H1 (cell line): Measurements from ENCODE around the gene MT1G. TPM values are rescaled to one million over a fixed set of nuclear protein-coding genes. Genes with fewer than 3 reads are reported as not detected.

Experiments
- CTCF ChIA-PET: fragments of 300-600 bp; sonication (Branson Sonifier 250); formaldehyde crosslinking; loops from one replicate; lab custom pipeline; 2021; ENCODE audit not compliant: partially characterized antibody; lab: Charles Lee
- POLR2A ChIA-PET: fragments of 300-600 bp; sonication (Branson Sonifier 250); formaldehyde crosslinking; loops from one replicate; lab custom pipeline; 2021; ENCODE audit warnings: inconsistent platforms; ENCODE audit not compliant: partially characterized antibody; lab: Charles Lee
- DNase-seq, 2 experiments: peaks; one replicate each; pipeline versions ENCODE4 v3.0.0 to v3.0.0-alpha.2; 2010 to 2022; ENCODE audit warnings: low spot score in 2 of 2, low read depth in 1 of 2, mixed read lengths in 1 of 2
- FAIRE-seq: peaks from 2 replicates; lab custom pipeline; 2011; peaks lifted over from hg19 to GRCh38; lab: Jason Lieb, UNC
- H2AFZ ChIP-seq: 2 replicates; pipeline ENCODE4 v1.8.1; 2012; ENCODE audit warnings: low read length, inconsistent platforms
- H2AK5ac ChIP-seq: 2 replicates; pipeline ENCODE4 v1.6.1; 2013; ENCODE audit warnings: low read depth, low read length
- H2BK120ac ChIP-seq: replicated peaks from 2 replicates; pipeline ENCODE3; 2013; ENCODE audit warnings: low read depth, low read length, inconsistent platforms
- H2BK12ac ChIP-seq: 2 replicates; pipeline ENCODE4 v1.6.1; 2013; ENCODE audit warnings: low read depth, low read length
- H2BK15ac ChIP-seq: 2 replicates; pipeline ENCODE4 v1.6.1; 2013; ENCODE audit warnings: low read length
- H2BK20ac ChIP-seq: 2 replicates; pipeline ENCODE4 v1.6.1; 2013; ENCODE audit warnings: low read length
- H2BK5ac ChIP-seq: 2 replicates; pipeline ENCODE4 v1.6.1; 2013; ENCODE audit warnings: low read depth, low read length
- H3K14ac ChIP-seq: 2 replicates; pipeline ENCODE4 v1.6.1; 2013; ENCODE audit warnings: inconsistent platforms; ENCODE audit not compliant: insufficient read length
- H3K18ac ChIP-seq: 2 replicates; pipeline ENCODE4 v1.6.1; 2013; ENCODE audit warnings: low read length; ENCODE audit errors: extremely low read depth
- H3K23ac ChIP-seq: 2 replicates; pipeline ENCODE4 v1.6.1; 2013; ENCODE audit warnings: inconsistent platforms; ENCODE audit not compliant: insufficient read length
- H3K23me2 ChIP-seq: 2 replicates; pipeline ENCODE4 v1.6.1; 2013; ENCODE audit warnings: low read depth, low read length
- H3K27ac ChIP-seq: 2 replicates; pipeline ENCODE4 v1.6.1; 2011; ENCODE audit warnings: low read depth, low read length, inconsistent platforms
- H3K27me3 ChIP-seq, 4 experiments: replicated peaks in 1 of 4; 1 replicate in 1 of 4; 2 replicates in 3 of 4; pipeline versions ENCODE4 v1.6.1 to v1.8.1; 2011 to 2013; ENCODE audit warnings: low read length in 3 of 4, mild to moderate bottlenecking in 3 of 4, inconsistent platforms in 2 of 4, mixed read lengths in 2 of 4, moderate library complexity in 1 of 4; ENCODE audit not compliant: control insufficient read depth in 3 of 4, insufficient read depth in 3 of 4; ENCODE audit errors: extremely low read depth in 1 of 4
- H3K36me3 ChIP-seq, 4 experiments: 2 replicates each; pipeline versions ENCODE4 v1.6.1 to v1.8.1; 2011 to 2013; ENCODE audit warnings: mild to moderate bottlenecking in 4 of 4, low read length in 3 of 4, moderate library complexity in 2 of 4, control low read depth in 1 of 4, inconsistent platforms in 1 of 4; ENCODE audit not compliant: insufficient read depth in 4 of 4, control insufficient read depth in 2 of 4
- H3K4ac ChIP-seq: replicated peaks from 2 replicates; pipeline ENCODE3; 2013; ENCODE audit warnings: low read length, low read depth, mixed read lengths, inconsistent platforms; ENCODE audit not compliant: insufficient read length
- H3K4me1 ChIP-seq, 4 experiments: replicated peaks in 1 of 4; 1 replicate in 1 of 4; 2 replicates in 3 of 4; pipeline versions ENCODE4 v1.6.1 to v1.8.1; 2011 to 2013; ENCODE audit warnings: low read length in 3 of 4, inconsistent platforms in 2 of 4, mixed read lengths in 1 of 4; ENCODE audit not compliant: insufficient read depth in 4 of 4, control insufficient read depth in 3 of 4
- H3K4me2 ChIP-seq, 2 experiments: 2 replicates each; pipeline versions ENCODE4 v1.6.1 to v1.8.1; 2011 to 2013; ENCODE audit warnings: low read depth in 2 of 2, low read length in 2 of 2, control low read depth in 1 of 2, inconsistent platforms in 1 of 2, mild to moderate bottlenecking in 1 of 2; ENCODE audit not compliant: insufficient read depth in 1 of 2
- H3K4me3 ChIP-seq, 4 experiments: fragments of 200-600, 300-600 bp in 1 of 4; sonication (generic), shearing (Covaris generic), sonication (Bioruptor Twin) in 1 of 4; 2 replicates each; pipeline versions ENCODE4 v1.5.1 to v1.8.1; 2011 to 2016; ENCODE audit warnings: low read length in 4 of 4, low read depth in 3 of 4, control low read depth in 2 of 4, inconsistent platforms in 2 of 4, mild to moderate bottlenecking in 2 of 4, mixed read lengths in 1 of 4, moderate library complexity in 1 of 4; ENCODE audit not compliant: insufficient read depth in 2 of 4; ENCODE audit errors: extremely low read depth in 1 of 4
- H3K56ac ChIP-seq: replicated peaks from 2 replicates; pipeline ENCODE3; 2013; ENCODE audit warnings: low read depth, mild to moderate bottlenecking, mixed read lengths, low read length, inconsistent platforms; ENCODE audit not compliant: insufficient read length
- H3K79me1 ChIP-seq: 2 replicates; pipeline ENCODE4 v1.6.1; 2013; ENCODE audit warnings: low read depth, low read length, control low read depth
- H3K79me2 ChIP-seq, 2 experiments: 2 replicates each; pipeline versions ENCODE4 v1.6.1 to v1.8.1; 2012 to 2013; ENCODE audit warnings: low read length in 2 of 2, mild to moderate bottlenecking in 2 of 2, inconsistent platforms in 1 of 2; ENCODE audit not compliant: insufficient read depth in 2 of 2, control insufficient read depth in 1 of 2
- H3K9ac ChIP-seq, 4 experiments: replicated peaks in 1 of 4; 1 replicate in 1 of 4; 2 replicates in 3 of 4; pipeline versions ENCODE4 v1.6.1 to v1.8.1; 2011 to 2013; ENCODE audit warnings: low read depth in 3 of 4, low read length in 3 of 4, control low read depth in 2 of 4, mild to moderate bottlenecking in 2 of 4, moderate library complexity in 2 of 4, inconsistent platforms in 1 of 4; ENCODE audit errors: extremely low read depth in 1 of 4
- H3K9me3 ChIP-seq, 2 experiments: 2 replicates each; pipeline versions ENCODE4 v1.6.1 to v1.8.1; 2012 to 2013; ENCODE audit warnings: mild to moderate bottlenecking in 2 of 2, moderate library complexity in 2 of 2, control low read depth in 1 of 2, inconsistent platforms in 1 of 2, low read depth in 1 of 2, low read length in 1 of 2, mixed read lengths in 1 of 2; ENCODE audit not compliant: insufficient read depth in 2 of 2
- H4K20me1 ChIP-seq, 2 experiments: replicated peaks in 1 of 2; 2 replicates each; pipeline versions ENCODE3 to v1.8.1; 2011 to 2013; ENCODE audit warnings: inconsistent platforms in 2 of 2, low read length in 2 of 2, mild to moderate bottlenecking in 1 of 2; ENCODE audit not compliant: insufficient read depth in 2 of 2, control insufficient read depth in 1 of 2
- H4K5ac ChIP-seq: 2 replicates; pipeline ENCODE4 v1.6.1; 2013; ENCODE audit warnings: low read length, low read depth, mixed read lengths, inconsistent platforms; ENCODE audit not compliant: insufficient read length
- H4K8ac ChIP-seq: 2 replicates; pipeline ENCODE4 v1.8.0; 2013; ENCODE audit warnings: mild to moderate bottlenecking, moderate library complexity, low read length, inconsistent platforms; ENCODE audit not compliant: insufficient read depth; ENCODE audit errors: extremely low read depth
- H4K91ac ChIP-seq: replicated peaks from 2 replicates; pipeline ENCODE3; 2013; ENCODE audit warnings: low read length, mixed read lengths, inconsistent platforms; ENCODE audit not compliant: insufficient read length
- BRCA1 ChIP-seq: IDR thresholded peaks from 2 replicates; pipeline ENCODE4 v1.6.1; 2012; ENCODE audit warnings: low read depth, low read length, improper control_type of control experiment
- CBX8 ChIP-seq: fragments of 300-800, 300-1000 bp; sonication (generic); IDR thresholded peaks from 2 replicates; pipeline ENCODE4 v1.7.1; 2016; ENCODE audit warnings: low read depth, low read length, borderline replicate concordance
- GABPA ChIP-seq: IDR thresholded peaks from 2 replicates; pipeline ENCODE4 v1.6.1; 2011; ENCODE audit warnings: mild to moderate bottlenecking, low read length, moderate library complexity, borderline replicate concordance; ENCODE audit not compliant: insufficient read depth
- MAFK ChIP-seq: IDR thresholded peaks from 2 replicates; pipeline ENCODE4 v1.6.1; 2012; ENCODE audit warnings: low read depth, mild to moderate bottlenecking, improper control_type of control experiment, low read length
- POLR2AphosphoS5 ChIP-seq: IDR thresholded peaks from 2 replicates; pipeline ENCODE4 v1.6.1; 2011; ENCODE audit warnings: low read depth, low read length
- RAD21 ChIP-seq, 2 experiments: IDR thresholded peaks in 1 of 2; conservative IDR thresholded peaks in 1 of 2; 2 replicates each; pipeline ENCODE4 v1.6.1; 2011; ENCODE audit warnings: low read depth in 2 of 2, low read length in 2 of 2, improper control_type of control experiment in 1 of 2, inconsistent platforms in 1 of 2, mild to moderate bottlenecking in 1 of 2, moderate library complexity in 1 of 2
- SIN3A ChIP-seq, 2 experiments: IDR thresholded peaks in 1 of 2; conservative IDR thresholded peaks in 1 of 2; 2 replicates each; pipeline ENCODE4 v1.6.1; 2011 to 2012; ENCODE audit warnings: low read length in 2 of 2, improper control_type of control experiment in 1 of 2, low read depth in 1 of 2, mild to moderate bottlenecking in 1 of 2
- SIRT6 ChIP-seq: IDR thresholded peaks from one replicate; pipeline ENCODE4 v1.7.1; 2012; ENCODE audit warnings: low read length, inconsistent platforms
- SIX5 ChIP-seq: IDR thresholded peaks from 2 replicates; pipeline ENCODE4 v1.6.1; 2011; ENCODE audit warnings: mild to moderate bottlenecking, low read depth, low read length
- WGBS, 2 experiments: shearing (Covaris generic) in 1 of 2; methylation state at CpG; one replicate each; pipeline versions ENCODE4 v1.1.6 to v1.1.7; 2013 to 2015; ENCODE audit warnings: low lambda C conversion rate in 2 of 2, mixed read lengths in 2 of 2, inconsistent platforms in 1 of 2, low coverage in 1 of 2, missing lambda C conversion rate in 1 of 2; ENCODE audit not compliant: insufficient replicate concordance in 2 of 2, insufficient coverage in 1 of 2, insufficient read length in 1 of 2; ENCODE audit errors: extremely low coverage in 1 of 2, missing lambda C conversion rate in 1 of 2; 5-methylcytosine and 5-hydroxymethylcytosine counted together
- polyA plus RNA-seq, 7 experiments: library from polyadenylated mRNA; depleted of rRNA in 3 of 7; stranded (reverse) in 5 of 7; unstranded in 2 of 7; fragments of >200 nt in 5 of 7; fragments of 200-250 nt in 2 of 7; gene quantifications; 1 replicate in 5 of 7; 2 replicates in 1 of 7; 4 replicates in 1 of 7; pipeline versions ENCODE4 v1.2.1 to v1.2.3, GENCODE V29; 2011 to 2013; ENCODE audit warnings: missing spikeins in 2 of 7, mixed read lengths in 2 of 7
- total RNA-seq: library from RNA; stranded (reverse); fragmentation: NEBNext Ultra II Directional; extraction: Animal tissue kit (Norgen Biotek cat#: 25700); gene quantifications from 2 replicates; pipeline ENCODE4 v1.2.1, GENCODE V29; 2021

The MT1G gene
- total and polyA plus RNA-seq, 2 of the 8 experiments (the other 6 are each of a cell fraction or from before 2014, with no cell fraction given), result 17.7 to 515 TPM

DNA sequence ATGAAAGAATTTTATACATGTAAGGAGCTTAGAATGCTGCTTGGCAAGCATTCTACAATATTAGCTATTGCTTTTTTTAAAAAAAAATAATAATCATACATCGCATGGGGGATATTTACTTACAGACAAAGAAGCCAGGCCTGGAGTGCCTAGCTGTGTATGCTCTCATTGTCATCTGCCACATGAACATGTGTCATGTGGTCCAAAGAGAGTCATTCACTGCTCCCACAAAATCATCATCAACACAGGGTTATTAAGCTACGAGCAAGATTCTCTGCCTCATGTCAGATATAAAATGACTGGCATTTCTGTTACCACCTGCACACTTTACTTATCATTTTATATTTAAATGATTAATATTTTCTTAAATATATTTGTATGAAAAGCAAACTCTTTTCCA, 44.2 kb downstream of the MT1G start:
- Histone ChIP-seq H3K27ac (no peak overlapping the region), H4K91ac (no peak overlapping the region), H2AFZ (no peak overlapping the region), H2BK15ac (no peak overlapping the region), H3K79me1 (no peaks in the 10 kb centered on the region), H2BK5ac (no peak overlapping the region), H3K27me3 (peaks cover 51 to 85% (median 81%) of the 10 kb centered on the region in 4 experiments), H3K79me2 (no peaks in the 10 kb centered on the region), H3K4ac (no peak overlapping the region), H2AK5ac (no peak overlapping the region), H3K4me1 (peaks cover 0 to 17% (median 14%) of the 10 kb centered on the region in 4 experiments; a peak in 6 of 7 replicates), H4K20me1 (peaks cover 0 to 8% of the 10 kb centered on the region in 2 experiments), H3K36me3 (no peaks in the 10 kb centered on the region), H3K9me3 (no peaks in the 10 kb centered on the region), H3K56ac (no peak overlapping the region), H3K9ac (no peak overlapping the region), H3K18ac (no peak overlapping the region), H2BK12ac (no peak overlapping the region), H3K4me3 (no peak overlapping the region), H4K5ac (no peak overlapping the region), H3K23ac (no peak overlapping the region), H4K8ac (no peak overlapping the region), H3K4me2 (no peak overlapping the region), H3K23me2 (peaks cover 5% of the 10 kb centered on the region; the same call in 1 of the 2 replicates), H2BK20ac (no peak overlapping the region), H2BK120ac (no peak overlapping the region), H3K14ac (no peak overlapping the region)
- CTCF ChIA-PET, result interaction anchor here (0.8 to 2.8 kb wide), 5 partner anchors 11 to 96 kb away, joined by 3 to 9 read pairs (median 3); no protein-coding TSS in a partner anchor
- POLR2A ChIA-PET, result interaction anchor here (0.9 to 4.7 kb wide), 5 partner anchors 13 to 60 kb away, joined by 5 to 66 read pairs (median 29); partner anchors contain the start of genes MT1G, MT1H, MT1X and MT2A
- 96% methylated on average over 2 of the region's 2 CpGs; no CpG with 5 or more reads in 1 of the 2 experiments for WGBS, 2 experiments
- FAIRE-seq (no peak), DNase-seq (no peak)
- TF ChIP-seq SIX5 (no peak), BRCA1 (no peak), GABPA (no peak), POLR2AphosphoS5 (no peak), RAD21 (IDR thresholded peaks at IDR 0.05 in 1 of 2, conservative IDR thresholded peaks at IDR 0.05 in 1 of 2; ENCODE audit: low read depth in 2 of 2, low read length in 2 of 2) (no peak), CBX8 (no peak), MAFK (no peak), SIRT6 (no peak), SIN3A (conservative IDR thresholded peaks at IDR 0.05 in 1 of 2, IDR thresholded peaks at IDR 0.05 in 1 of 2; ENCODE audit: low read depth in 1 of 2, low read length in 2 of 2) (no peak)
